Nephron (organoid): ENCODE data around the gene FTMT.
"Not testable (repeated sequence)": the region's sequence is repeated elsewhere in the genome, so short reads cannot be mapped to it uniquely, and the experiment has no call there.

Source experiments
- H3K27ac Mint-ChIP-seq, 3 experiments: 2 replicates each; pipeline ENCODE4 v1.8.0; 2020; ENCODE audit warnings: mixed read lengths in 3 of 3, mild to moderate bottlenecking in 2 of 3, moderate library complexity in 1 of 3
- H3K27me3 Mint-ChIP-seq: 2 replicates; pipeline ENCODE4 v1.8.0; 2021; ENCODE audit warnings: low read depth, mild to moderate bottlenecking, moderate library complexity, mixed read lengths
- H3K36me3 Mint-ChIP-seq: 2 replicates; pipeline ENCODE4 v1.8.0; 2020; ENCODE audit warnings: low read depth, mixed read lengths
- H3K4me1 Mint-ChIP-seq: 2 replicates; pipeline ENCODE4 v1.8.0; 2020; ENCODE audit warnings: mixed read lengths
- H3K4me3 Mint-ChIP-seq, 3 experiments: 2 replicates each; pipeline ENCODE4 v1.8.0; 2020; ENCODE audit warnings: mild to moderate bottlenecking in 3 of 3, mixed read lengths in 3 of 3, moderate library complexity in 2 of 3
- H3K9me3 Mint-ChIP-seq: 2 replicates; pipeline ENCODE4 v1.8.0; 2020; ENCODE audit warnings: mixed read lengths
- TF ChIP-seq, protein P1 (sequence below), 3 experiments: fragments of 200-600 bp; sonication (generic); IDR thresholded peaks; one replicate each; pipeline ENCODE4 v1.5.0; 2021; ENCODE audit warnings: antibody characterized with exemption in 3 of 3; ENCODE audit not compliant: unreplicated experiment in 3 of 3

Gene FTMT

DNA sequence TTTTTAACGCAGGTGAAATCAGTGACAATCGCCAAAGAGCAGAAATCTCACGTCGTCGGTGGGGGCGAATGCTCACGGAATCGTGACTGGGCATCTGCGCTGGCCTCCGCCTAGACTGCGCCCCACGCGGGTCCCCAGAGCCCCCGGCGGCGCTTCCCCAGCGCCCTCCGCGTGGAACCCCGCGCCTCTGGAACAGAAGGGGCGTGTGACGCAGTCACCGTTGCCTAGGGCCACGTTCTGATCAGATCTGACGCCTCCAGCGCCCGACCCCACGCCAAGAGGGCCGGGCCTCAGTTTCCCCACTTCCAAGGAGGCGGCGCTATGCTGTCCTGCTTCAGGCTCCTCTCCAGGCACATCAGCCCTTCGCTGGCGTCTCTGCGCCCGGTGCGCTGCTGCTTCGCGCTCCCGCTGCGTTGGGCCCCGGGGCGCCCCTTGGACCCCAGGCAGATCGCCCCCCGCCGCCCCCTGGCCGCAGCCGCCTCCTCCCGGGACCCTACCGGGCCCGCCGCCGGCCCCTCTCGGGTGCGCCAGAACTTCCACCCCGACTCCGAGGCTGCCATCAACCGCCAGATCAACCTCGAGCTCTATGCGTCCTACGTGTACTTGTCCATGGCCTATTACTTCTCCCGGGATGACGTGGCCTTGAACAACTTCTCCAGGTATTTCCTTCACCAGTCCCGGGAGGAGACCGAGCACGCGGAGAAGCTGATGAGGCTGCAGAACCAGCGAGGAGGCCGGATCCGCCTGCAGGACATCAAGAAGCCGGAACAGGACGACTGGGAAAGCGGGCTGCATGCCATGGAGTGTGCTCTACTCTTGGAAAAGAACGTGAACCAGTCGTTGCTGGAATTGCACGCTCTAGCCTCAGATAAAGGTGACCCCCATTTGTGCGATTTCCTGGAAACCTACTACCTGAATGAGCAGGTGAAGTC, at the start of gene FTMT:
TSS of gene FTMT (plus strand) at position 240 of the 932 bp plus-strand sequence. CDS start at position 322, 82 bp downstream.
- Mint-ChIP-seq H3K27ac (no peak within 1 kb of the TSS), H3K36me3 (peaks cover 3% of the 10 kb centered on the region), H3K9me3 (peaks cover 3% of the 10 kb centered on the region), H3K4me1 (no peaks in the 10 kb centered on the region), H3K27me3 (no peaks in the 10 kb centered on the region), H3K4me3 (no peak within 1 kb of the TSS)
- TF ChIP-seq, protein P1, sequence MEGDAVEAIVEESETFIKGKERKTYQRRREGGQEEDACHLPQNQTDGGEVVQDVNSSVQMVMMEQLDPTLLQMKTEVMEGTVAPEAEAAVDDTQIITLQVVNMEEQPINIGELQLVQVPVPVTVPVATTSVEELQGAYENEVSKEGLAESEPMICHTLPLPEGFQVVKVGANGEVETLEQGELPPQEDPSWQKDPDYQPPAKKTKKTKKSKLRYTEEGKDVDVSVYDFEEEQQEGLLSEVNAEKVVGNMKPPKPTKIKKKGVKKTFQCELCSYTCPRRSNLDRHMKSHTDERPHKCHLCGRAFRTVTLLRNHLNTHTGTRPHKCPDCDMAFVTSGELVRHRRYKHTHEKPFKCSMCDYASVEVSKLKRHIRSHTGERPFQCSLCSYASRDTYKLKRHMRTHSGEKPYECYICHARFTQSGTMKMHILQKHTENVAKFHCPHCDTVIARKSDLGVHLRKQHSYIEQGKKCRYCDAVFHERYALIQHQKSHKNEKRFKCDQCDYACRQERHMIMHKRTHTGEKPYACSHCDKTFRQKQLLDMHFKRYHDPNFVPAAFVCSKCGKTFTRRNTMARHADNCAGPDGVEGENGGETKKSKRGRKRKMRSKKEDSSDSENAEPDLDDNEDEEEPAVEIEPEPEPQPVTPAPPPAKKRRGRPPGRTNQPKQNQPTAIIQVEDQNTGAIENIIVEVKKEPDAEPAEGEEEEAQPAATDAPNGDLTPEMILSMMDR (IDR thresholded peaks at IDR 0.05; ENCODE audit: unreplicated experiment in 3 of 3): no peak

- not testable (repeated sequence) for H3K27ac Mint-ChIP-seq, H3K27me3 Mint-ChIP-seq, H3K4me1 Mint-ChIP-seq, H3K36me3 Mint-ChIP-seq, H3K4me3 Mint-ChIP-seq
- H3K9me3 Mint-ChIP-seq: peaks cover 11% of the 10 kb centered on the region
Observed at GRCh38 chr5:121805251-121805650, 46.4 kb upstream of the FTMT start.

DNA sequence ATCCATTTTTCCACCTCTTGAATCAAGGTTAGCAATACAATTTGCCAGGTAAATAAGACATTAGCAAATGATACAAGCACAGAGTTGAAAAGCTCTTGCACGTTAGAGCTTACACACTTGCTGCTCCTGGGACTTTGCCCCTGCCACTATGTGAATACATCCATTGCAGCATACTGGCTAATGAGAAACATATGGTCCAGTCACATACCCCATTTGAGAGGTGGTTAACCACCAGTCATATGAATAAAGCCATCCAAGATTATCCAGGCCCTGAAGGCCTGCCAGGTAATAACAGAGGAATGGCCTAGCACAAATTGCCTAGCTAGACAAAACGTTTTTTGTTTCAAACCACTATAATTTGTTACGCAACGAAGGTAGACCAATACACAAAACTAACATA, 45.8 kb upstream of the FTMT start:
- Mint-ChIP-seq H3K9me3 (peaks cover 15% of the 10 kb centered on the region), H3K27me3 (no peaks in the 10 kb centered on the region), H3K27ac (no peak overlapping the region)

GRCh38 chr5:121816164-121816563, 35.5 kb upstream of the FTMT start:
- no peaks in the 10 kb centered on the region for H3K4me1 Mint-ChIP-seq
- peaks cover 7% of the 10 kb centered on the region for H3K9me3 Mint-ChIP-seq
- H3K4me3 Mint-ChIP-seq: no peak overlapping the region
- H3K27ac Mint-ChIP-seq: no peak overlapping the region
- no peaks in the 10 kb centered on the region for H3K36me3 Mint-ChIP-seq
- H3K27me3 Mint-ChIP-seq: no peaks in the 10 kb centered on the region
- TF ChIP-seq, protein P1 (IDR thresholded peaks at IDR 0.05; ENCODE audit: unreplicated experiment in 3 of 3): no peak

More for the DNA sequence above, 45.8 kb upstream of the FTMT start:
- no peaks in the 10 kb centered on the region for H3K36me3 Mint-ChIP-seq
- H3K4me1 Mint-ChIP-seq: no peaks in the 10 kb centered on the region
- TF ChIP-seq, protein P1 (IDR thresholded peaks at IDR 0.05; ENCODE audit: unreplicated experiment in 3 of 3): no peak
- H3K4me3 Mint-ChIP-seq: no peak overlapping the region

- H3K36me3 Mint-ChIP-seq: no peaks in the 10 kb centered on the region
- no peaks in the 10 kb centered on the region for H3K27me3 Mint-ChIP-seq
- TF ChIP-seq, protein P1 (IDR thresholded peaks at IDR 0.05; ENCODE audit: unreplicated experiment in 3 of 3): no peak
- H3K27ac Mint-ChIP-seq: no peak overlapping the region
- H3K4me1 Mint-ChIP-seq: no peaks in the 10 kb centered on the region
- peaks cover 8% of the 10 kb centered on the region for H3K9me3 Mint-ChIP-seq
- no peak overlapping the region for H3K4me3 Mint-ChIP-seq
Observed at GRCh38 chr5:121819682-121820261, 31.9 kb upstream of the FTMT start.

- H3K27me3 Mint-ChIP-seq: no peaks in the 10 kb centered on the region
- H3K36me3 Mint-ChIP-seq: no peaks in the 10 kb centered on the region
- H3K27ac Mint-ChIP-seq: no peak overlapping the region
- H3K4me1 Mint-ChIP-seq: no peaks in the 10 kb centered on the region
- TF ChIP-seq, protein P1 (IDR thresholded peaks at IDR 0.05; ENCODE audit: unreplicated experiment in 3 of 3): no peak
- peaks cover 9% of the 10 kb centered on the region for H3K9me3 Mint-ChIP-seq
- H3K4me3 Mint-ChIP-seq: no peak overlapping the region
Observed at GRCh38 chr5:121833617-121834016, 18.1 kb upstream of the FTMT start.
